ENCODE results near the gene TSSK3. TPM values are rescaled to one million over a fixed set of nuclear protein-coding genes. Genes with fewer than 3 reads are reported as not detected.

The TSSK3 gene
- total RNA-seq, 2 donors from 2014 or later, result 3.4 to 6.4 TPM

- Histone ChIP-seq H3K27me3 (ENCODE audit: control insufficient read depth, insufficient read depth, low read length, poor library complexity, severe bottlenecking) (peaks cover 4% of the 10 kb centered on the region), H3K4me3 (ENCODE audit: low read length) (no peak overlapping the region), H3K9me3 (ENCODE audit: control insufficient read depth, low read length) (no peaks in the 10 kb centered on the region), H3K4me1 (ENCODE audit: control insufficient read depth, insufficient read depth, low read length) (no peaks in the 10 kb centered on the region), H3K9ac (ENCODE audit: extremely low read depth, low read length, poor library complexity, severe bottlenecking) (no peak overlapping the region), H3K27ac (ENCODE audit: low read depth, low read length) (no peak overlapping the region), H3K36me3 (ENCODE audit: control insufficient read depth, insufficient read depth, low read length) (no peaks in the 10 kb centered on the region)
- Mint-ChIP-seq H3K36me3 (ENCODE audit: low read depth) (no peaks in the 10 kb centered on the region), H3K27me3 (ENCODE audit: insufficient read depth) (peaks cover 35% of the 10 kb centered on the region), H3K4me1 (peaks cover 9% of the 10 kb centered on the region), H3K4me3 (no peak overlapping the region), H3K27ac (no peak overlapping the region), H3K9me3 (no peaks in the 10 kb centered on the region)
- DNase-seq, result no peak
- no peak for TF ChIP-seq CTCF (conservative IDR thresholded peaks at IDR 0.05)
- WGBS, 2 experiments (ENCODE audit: insufficient coverage in 1 of 2, insufficient read length in 1 of 2), result 77 to 80% methylated on average over 5 of the region's 5 CpGs
Measured at GRCh38 chr1:32341971-32342370, 20.4 kb upstream of the TSSK3 start.

- peaks cover 8% of the 10 kb centered on the region for H3K4me1 Mint-ChIP-seq
- WGBS, 2 experiments (ENCODE audit: insufficient coverage in 1 of 2, insufficient read length in 1 of 2), result 95 to 100% methylated on average over 8 to 10 of the region's 10 CpGs
- H3K27ac Mint-ChIP-seq, result no peak overlapping the region
Measured at GRCh38 chr1:32342704-32343103, 19.6 kb upstream of the TSSK3 start.

GRCh38 chr1:32345289-32345827 lies 17.0 kb upstream of the TSSK3 start:
- peaks cover 3% of the 10 kb centered on the region for H3K4me1 Mint-ChIP-seq
- H3K36me3 ChIP-seq (ENCODE audit: control insufficient read depth, insufficient read depth, low read length), result no peaks in the 10 kb centered on the region
- WGBS, 2 experiments (ENCODE audit: insufficient coverage in 1 of 2, insufficient read length in 1 of 2), result 85 to 90% methylated on average over 8 of the region's 8 CpGs
- no peaks in the 10 kb centered on the region for H3K27me3 ChIP-seq (ENCODE audit: control insufficient read depth, insufficient read depth, low read length, poor library complexity, severe bottlenecking)
- H3K27me3 Mint-ChIP-seq (ENCODE audit: insufficient read depth), result peaks cover 31% of the 10 kb centered on the region
- peaks cover 5% of the 10 kb centered on the region for H3K9me3 Mint-ChIP-seq
- TF ChIP-seq CTCF (conservative IDR thresholded peaks at IDR 0.05), result no peak
- no peak overlapping the region for H3K27ac ChIP-seq (ENCODE audit: low read depth, low read length)
- H3K4me3 Mint-ChIP-seq, result no peak overlapping the region
- no peaks in the 10 kb centered on the region for H3K4me1 ChIP-seq (ENCODE audit: control insufficient read depth, insufficient read depth, low read length)
- H3K27ac Mint-ChIP-seq, result no peak overlapping the region
- no peaks in the 10 kb centered on the region for H3K36me3 Mint-ChIP-seq (ENCODE audit: low read depth)
- no peak overlapping the region for H3K4me3 ChIP-seq (ENCODE audit: low read length)
- H3K9ac ChIP-seq (ENCODE audit: extremely low read depth, low read length, poor library complexity, severe bottlenecking), result no peak overlapping the region
- H3K9me3 ChIP-seq (ENCODE audit: control insufficient read depth, low read length), result peaks cover 5% of the 10 kb centered on the region
- DNase-seq, result no peak

More at GRCh38 chr1:32342704-32343103, 19.6 kb upstream of the TSSK3 start:
- H3K36me3 ChIP-seq (ENCODE audit: control insufficient read depth, insufficient read depth, low read length), result no peaks in the 10 kb centered on the region
- H3K4me1 ChIP-seq (ENCODE audit: control insufficient read depth, insufficient read depth, low read length), result no peaks in the 10 kb centered on the region
- peaks cover 30% of the 10 kb centered on the region for H3K27me3 Mint-ChIP-seq (ENCODE audit: insufficient read depth)
- no peak overlapping the region for H3K4me3 Mint-ChIP-seq
- no peak for TF ChIP-seq CTCF (conservative IDR thresholded peaks at IDR 0.05)
- no peaks in the 10 kb centered on the region for H3K36me3 Mint-ChIP-seq (ENCODE audit: low read depth)
- no peak overlapping the region for H3K9ac ChIP-seq (ENCODE audit: extremely low read depth, low read length, poor library complexity, severe bottlenecking)
- no peaks in the 10 kb centered on the region for H3K9me3 Mint-ChIP-seq
- no peaks in the 10 kb centered on the region for H3K9me3 ChIP-seq (ENCODE audit: control insufficient read depth, low read length)
- H3K27me3 ChIP-seq (ENCODE audit: control insufficient read depth, insufficient read depth, low read length, poor library complexity, severe bottlenecking), result no peaks in the 10 kb centered on the region
- no peak overlapping the region for H3K4me3 ChIP-seq (ENCODE audit: low read length)
- DNase-seq, result no peak
- H3K27ac ChIP-seq (ENCODE audit: low read depth, low read length), result no peak overlapping the region
